COR-L47 (cell line): ENCODE data around the gene SEBOX.
"Not testable (repeated sequence)": the region's sequence is repeated elsewhere in the genome, so short reads cannot be mapped to it uniquely, and the experiment has no call there.

Experiments
- DNase-seq: peaks from one replicate; lab custom pipeline; 2025; lab: John Stamatoyannopoulos, UW

SEBOX gene

GRCh38 chr17:28338769-28339212 is 26.2 kb downstream of the SEBOX start:
- not testable (repeated sequence) for DNase-seq

GRCh38 chr17:28338056-28338768 is 26.8 kb downstream of the SEBOX start:
- DNase-seq: no peak

- DNase-seq: peak; percentile 33
Observed at GRCh38 chr17:28335959-28336871, 28.8 kb downstream of the SEBOX start.

- peak; percentile 99 for DNase-seq
Observed at GRCh38 chr17:28335201-28335958, 29.6 kb downstream of the SEBOX start, which contains the start of the genes IFT20 and TNFAIP1. Gene IFT20, minus strand, starts transcription at chr17:28335472. Its CDS starts 3,487 bp downstream, at chr17:28331985. Gene TNFAIP1, plus strand, starts transcription at chr17:28335761. Its CDS starts 3,761 bp downstream, at chr17:28339522.

GRCh38 chr17:28334666-28335200 is 30.3 kb downstream of the SEBOX start:
- DNase-seq: no peak

GRCh38 chr17:28334171-28334570 is 30.8 kb downstream of the SEBOX start:
- DNase-seq: no peak

GRCh38 chr17:28333083-28333746 is 31.8 kb downstream of the SEBOX start:
- no peak for DNase-seq

GRCh38 chr17:28331891-28332420 is 33.0 kb downstream of the SEBOX start:
- DNase-seq: no peak

- DNase-seq: no peak
Observed at GRCh38 chr17:28330671-28331070, 34.3 kb downstream of the SEBOX start.

- DNase-seq: no peak
Observed at GRCh38 chr17:28328325-28328724, 36.7 kb downstream of the SEBOX start.

GRCh38 chr17:28327709-28328108 is 37.3 kb downstream of the SEBOX start:
- DNase-seq: no peak

- DNase-seq: no peak
Observed at GRCh38 chr17:28327031-28327607, 37.9 kb downstream of the SEBOX start.

GRCh38 chr17:28326114-28326513 is 38.9 kb downstream of the SEBOX start:
- DNase-seq: no peak

GRCh38 chr17:28325211-28325610 is 39.8 kb downstream of the SEBOX start:
- no peak for DNase-seq

- DNase-seq: no peak
Observed at GRCh38 chr17:28324781-28325180, 40.2 kb downstream of the SEBOX start.

- no peak for DNase-seq
Observed at GRCh38 chr17:28324267-28324745, 40.7 kb downstream of the SEBOX start.

- DNase-seq: no peak
Observed at GRCh38 chr17:28320215-28321061, 44.6 kb downstream of the SEBOX start.

- DNase-seq: peak; percentile 39
Observed at GRCh38 chr17:28319598-28319935, 45.4 kb downstream of the SEBOX start.

- peak; percentile 98 for DNase-seq
Observed at GRCh38 chr17:28318759-28319597, 46.0 kb downstream of the SEBOX start, which contains the start of gene TMEM97. Gene TMEM97, plus strand, starts transcription at chr17:28319200. Its CDS starts 40 bp downstream, at chr17:28319240.
